B cell (primary cell): Measurements from ENCODE around the gene TBCD. TPM values are rescaled to one million over a fixed set of nuclear protein-coding genes. Genes with fewer than 3 reads are reported as not detected.

Experiments used
- ATAC-seq: fragments of 200-7000 bp; cut with Tn5 transposase; one replicate; pipeline ENCODE4 v1.10.0; 2021; ENCODE audit warnings: low read depth, mild to moderate bottlenecking, moderate number of reproducible peaks, moderate library complexity
- CTCF ChIA-PET: fragments of 350-600 bp; sonication (Branson Sonifier 250); formaldehyde crosslinking; loops from one replicate; lab custom pipeline; 2021; ENCODE audit warnings: antibody characterized with exemption, inconsistent platforms; lab: Charles Lee
- POLR2A ChIA-PET: fragments of 350-600 bp; sonication (Branson Sonifier 250); formaldehyde crosslinking; loops from one replicate; lab custom pipeline; 2021; ENCODE audit warnings: antibody characterized with exemption; lab: Charles Lee
- DNase-seq: peaks from one replicate; pipeline ENCODE4 v3.0.0; 2013
- H2AFZ ChIP-seq: 2 replicates; pipeline ENCODE4 v1.6.1; 2012; ENCODE audit warnings: mild to moderate bottlenecking, low read depth, low read length; ENCODE audit not compliant: insufficient read depth, poor library complexity, severe bottlenecking
- H3K27ac ChIP-seq, 2 donors: 1 replicate in 1 of 2; 2 replicates in 1 of 2; pipeline ENCODE4 v1.5.1; 2012 to 2013; ENCODE audit warnings: low read length in 2 of 2, mild to moderate bottlenecking in 2 of 2, moderate library complexity in 1 of 2
- H3K27me3 ChIP-seq, 4 experiments: fragments of 200-600 bp in 1 of 4; sonication (generic) in 1 of 4; replicated peaks in 1 of 4; 1 replicate in 2 of 4; 2 replicates in 2 of 4; pipeline versions ENCODE4 v1.6.1 to v1.7.0; 2013 to 2016; ENCODE audit warnings: low read length in 3 of 4, mild to moderate bottlenecking in 2 of 4, mixed read lengths in 1 of 4, moderate library complexity in 1 of 4; ENCODE audit not compliant: insufficient read depth in 4 of 4, control insufficient read depth in 3 of 4; ENCODE audit errors: control extremely low read depth in 1 of 4
- H3K36me3 ChIP-seq, 2 experiments: replicated peaks in 1 of 2; 1 replicate in 1 of 2; 2 replicates in 1 of 2; pipeline versions ENCODE4 v1.6.1 to v1.7.1; 2013; ENCODE audit warnings: low read length in 1 of 2; ENCODE audit not compliant: insufficient read depth in 2 of 2, control insufficient read depth in 1 of 2; ENCODE audit errors: control extremely low read depth in 1 of 2, extremely low read depth in 1 of 2
- H3K4me1 ChIP-seq, 2 donors: fragments of 200-600 bp in 1 of 2; sonication (generic) in 1 of 2; 1 replicate in 1 of 2; 2 replicates in 1 of 2; pipeline versions ENCODE4 v1.5.1 to v1.6.1; 2013 to 2017; ENCODE audit warnings: low read length in 2 of 2; ENCODE audit not compliant: control insufficient read depth in 2 of 2, insufficient read depth in 2 of 2
- H3K4me2 ChIP-seq: replicated peaks from 2 replicates; pipeline ENCODE3; 2012; ENCODE audit warnings: mild to moderate bottlenecking, low read depth, low read length; ENCODE audit not compliant: poor library complexity, severe bottlenecking
- H3K4me3 ChIP-seq, 5 experiments: fragments of 200-600 bp in 1 of 5; sonication (generic) in 1 of 5; 1 replicate in 3 of 5; 2 replicates in 2 of 5; pipeline versions ENCODE4 v1.5.1 to v1.7.0; 2011 to 2016; ENCODE audit warnings: low read length in 4 of 5, mild to moderate bottlenecking in 4 of 5, low read depth in 2 of 5, control low read depth in 1 of 5, moderate library complexity in 1 of 5; ENCODE audit not compliant: insufficient read depth in 1 of 5; ENCODE audit errors: control extremely low read depth in 1 of 5, extremely low read depth in 1 of 5
- H3K79me2 ChIP-seq: fragments of 200-600 bp; sonication (generic); one replicate; pipeline ENCODE4 v1.6.0; 2016; ENCODE audit warnings: low read length; ENCODE audit not compliant: control insufficient read depth, insufficient read depth
- H3K9ac ChIP-seq: fragments of 200-600 bp; sonication (generic); 2 replicates; pipeline ENCODE4 v1.6.1; 2017; ENCODE audit warnings: mild to moderate bottlenecking, low read length, moderate library complexity
- H3K9me3 ChIP-seq, 3 donors: one replicate each; pipeline versions ENCODE4 v1.6.1 to v1.7.1; 2013; ENCODE audit warnings: low read length in 2 of 3; ENCODE audit not compliant: control insufficient read depth in 2 of 3, insufficient read depth in 1 of 3; ENCODE audit errors: control extremely low read depth in 1 of 3
- H4K20me1 ChIP-seq: 2 replicates; pipeline ENCODE4 v1.6.0; 2012; ENCODE audit warnings: mild to moderate bottlenecking, low read length; ENCODE audit not compliant: insufficient read depth, control insufficient read depth, poor library complexity, severe bottlenecking
- H3K27ac Mint-ChIP-seq: one replicate; pipeline ENCODE4 v1.8.0; 2021; ENCODE audit warnings: mixed read lengths
- H3K27me3 Mint-ChIP-seq: one replicate; pipeline ENCODE4 v1.8.0; 2021; ENCODE audit warnings: mixed read lengths
- H3K4me1 Mint-ChIP-seq: one replicate; pipeline ENCODE4 v1.8.0; 2021; ENCODE audit warnings: mixed read lengths
- H3K4me3 Mint-ChIP-seq: one replicate; pipeline ENCODE4 v1.8.0; 2021; ENCODE audit warnings: mixed read lengths
- H3K9me3 Mint-ChIP-seq: one replicate; pipeline ENCODE4 v1.8.0; 2022; ENCODE audit warnings: mixed read lengths; ENCODE audit not compliant: insufficient read depth
- CTCF ChIP-seq: fragments of 200-600 bp; IDR thresholded peaks from one replicate; pipeline ENCODE4 v1.8.0; 2022; ENCODE audit warnings: antibody characterized with exemption, mild to moderate bottlenecking
- EZH2 ChIP-seq: IDR thresholded peaks from 2 replicates; pipeline ENCODE4 v1.6.1; 2012; ENCODE audit warnings: borderline replicate concordance, low read depth, mild to moderate bottlenecking, moderate library complexity, low read length; ENCODE audit not compliant: insufficient read depth, poor library complexity, severe bottlenecking
- WGBS: methylation state at CpG from one replicate; pipeline ENCODE4 v1.1.5; 2013; ENCODE audit warnings: missing lambda C conversion rate; ENCODE audit not compliant: insufficient coverage; 5-methylcytosine and 5-hydroxymethylcytosine counted together
- intact Hi-C: fragments of 100-400 bp; cut with micrococcal nuclease; formaldehyde crosslinking; loops from one replicate; pipeline ENCODE4 v1.10.0; 2022
- polyA plus RNA-seq: library from polyadenylated mRNA; depleted of rRNA; stranded (reverse); fragments of >200 nt; gene quantifications from 2 replicates; pipeline ENCODE4 v1.2.3, GENCODE V29; 2012
- total RNA-seq, 2 donors: library from RNA; stranded (reverse); fragments of 120-200 nt in 1 of 2; gene quantifications; 1 replicate in 1 of 2; 2 replicates in 1 of 2; pipeline versions ENCODE4 v1.2.3 to v1.2.4, GENCODE V29; 2013 to 2022

Gene TBCD
- total and polyA plus RNA-seq, 2 donors (not counting 1 experiment from before 2014, with no cell fraction given) = 60.8 to 101 TPM

GRCh38 chr17:82843904-82844680 lies 92.2 kb downstream of the TBCD start:
- Mint-ChIP-seq H3K27me3 (no peaks in the 10 kb centered on the region), H3K4me3 (no peak overlapping the region), H3K9me3 (no peaks in the 10 kb centered on the region), H3K4me1 (peaks cover 3% of the 10 kb centered on the region), H3K27ac (no peak overlapping the region)
- Histone ChIP-seq H3K9me3 (no peaks in the 10 kb centered on the region), H3K36me3 (no peaks in the 10 kb centered on the region), H3K27me3 (no peaks in the 10 kb centered on the region), H3K4me3 (no peak overlapping the region), H4K20me1 (no peaks in the 10 kb centered on the region), H3K9ac (no peak overlapping the region), H3K4me2 (no peak overlapping the region), H3K79me2 (no peaks in the 10 kb centered on the region), H2AFZ (no peak overlapping the region), H3K27ac (no peak overlapping the region), H3K4me1 (peaks cover under 1% of the 10 kb centered on the region in 2 donors)
- intact Hi-C loops = no loop called here
- no peak for TF ChIP-seq CTCF
- no peak for TF ChIP-seq EZH2
- 99% methylated on average over 5 of the region's 7 CpGs for WGBS
- ChIA-PET POLR2A (no interaction called here), CTCF (interaction anchor here (0.7 to 1.8 kb wide), 6 partner anchors 10 to 62 kb away, joined by 3 to 5 read pairs (median 4); no protein-coding TSS in a partner anchor)
- ATAC-seq = no peak
- no peak for DNase-seq

- no peaks in the 10 kb centered on the region for H3K79me2 ChIP-seq
- H4K20me1 ChIP-seq = no peaks in the 10 kb centered on the region
- ATAC-seq (no peak), DNase-seq (no peak)
- peaks cover 7 to 8% of the 10 kb centered on the region in 2 donors for H3K4me1 ChIP-seq
- TF ChIP-seq EZH2 (no peak), CTCF (no peak)
- POLR2A ChIA-PET = no interaction called here
- no peak overlapping the region for H3K4me3 ChIP-seq
- no peak overlapping the region for H3K9ac ChIP-seq
- no peak overlapping the region for H3K27ac ChIP-seq
- intact Hi-C loops = no loop called here
- H3K27me3 ChIP-seq = no peaks in the 10 kb centered on the region
- Mint-ChIP-seq H3K27me3 (peaks cover 4% of the 10 kb centered on the region), H3K4me3 (no peak overlapping the region), H3K4me1 (peaks cover 9% of the 10 kb centered on the region), H3K27ac (no peak overlapping the region), H3K9me3 (no peaks in the 10 kb centered on the region)
- CTCF ChIA-PET = interaction anchor here (0.7 to 1.3 kb wide), 3 partner anchors 9 to 63 kb away, joined by 3 to 4 read pairs (median 4); no protein-coding TSS in a partner anchor
- no peak overlapping the region for H3K4me2 ChIP-seq
- no peaks in the 10 kb centered on the region for H3K36me3 ChIP-seq
- 91% methylated on average over 11 of the region's 11 CpGs for WGBS
- H3K9me3 ChIP-seq = no peaks in the 10 kb centered on the region
- no peak overlapping the region for H2AFZ ChIP-seq
Measured at GRCh38 chr17:82844796-82845162, 92.9 kb downstream of the TBCD start.
